B cell (primary cell): ENCODE data around the gene WDR18.

Experiments
- CTCF ChIP-seq: fragments of 200-600 bp; IDR thresholded peaks from one replicate; pipeline ENCODE4 v1.8.0; 2022; ENCODE audit warnings: antibody characterized with exemption, mild to moderate bottlenecking
- EZH2 ChIP-seq: IDR thresholded peaks from 2 replicates; pipeline ENCODE4 v1.6.1; 2012; ENCODE audit warnings: borderline replicate concordance, low read depth, mild to moderate bottlenecking, moderate library complexity, low read length; ENCODE audit not compliant: insufficient read depth, poor library complexity, severe bottlenecking

GRCh38 chr19:1013218-1013617 is 29.1 kb downstream of the WDR18 start:
- TF ChIP-seq CTCF (no peak), EZH2 (no peak)
